Measurements from ENCODE around the gene SEC61A2. TPM values are rescaled to one million over a fixed set of nuclear protein-coding genes. Genes with fewer than 3 reads are reported as not detected.

The SEC61A2 gene
- total and polyA plus RNA-seq, 2 donors (not counting 3 experiments of a cell fraction or from before 2014, with no cell fraction given): 7.3 to 7.5 TPM

GRCh38 chr10:12113627-12114026 lies 15.8 kb upstream of the SEC61A2 start:
- CTCF ChIA-PET: no interaction called here
- peaks cover 0 to 3% of the 10 kb centered on the region in 2 experiments for H3K36me3 ChIP-seq (ENCODE audit: control insufficient read depth in 2 of 2, extremely low read depth in 1 of 2, insufficient read depth in 2 of 2, low read length in 2 of 2)
- FAIRE-seq: no peak
- BruUV-seq (replicated peaks): no TSS peak
- no peaks in the 10 kb centered on the region for H3K9me1 ChIP-seq (replicated peaks; ENCODE audit: control insufficient read depth, extremely low read depth, insufficient read depth, low read length)
- no peaks in the 10 kb centered on the region for H3K4me1 ChIP-seq (ENCODE audit: control insufficient read depth, extremely low read depth, insufficient read depth, low read length)
- H3K9me3 ChIP-seq (replicated peaks; ENCODE audit: control insufficient read depth, insufficient read depth, low read length): no peaks in the 10 kb centered on the region
- H3K9ac ChIP-seq (replicated peaks; ENCODE audit: extremely low read depth, insufficient read depth, low read length): no peak overlapping the region
- H3K27ac ChIP-seq (ENCODE audit: insufficient read depth, low read depth, low read length): no peak overlapping the region
- POLR2A ChIA-PET: no interaction called here
- no peak overlapping the region for H3K4me3 ChIP-seq (replicated peaks in 1 of 3; ENCODE audit: insufficient read depth in 1 of 3, low read depth in 1 of 3, low read length in 3 of 3)
- intact Hi-C loops (cut with micrococcal nuclease): no loop called here
- H3K27me3 ChIP-seq (ENCODE audit: control insufficient read depth in 2 of 2, insufficient read depth in 2 of 2, low read length in 2 of 2): no peaks in the 10 kb centered on the region
- DNase-seq (ENCODE audit: low read depth, low spot score): no peak
- H4K20me1 ChIP-seq (replicated peaks; ENCODE audit: control insufficient read depth, extremely low read depth, insufficient read depth, low read length): no peaks in the 10 kb centered on the region
- no peak overlapping the region for H2AFZ ChIP-seq (ENCODE audit: low read depth, low read length)
- TF ChIP-seq MYC (IDR thresholded peaks at IDR 0.05; ENCODE audit: low read depth, low read length): no peak
- TF ChIP-seq FOS (IDR thresholded peaks at IDR 0.05; ENCODE audit: borderline replicate concordance, insufficient read depth, low read length): no peak
- no peak for TF ChIP-seq EZH2 (IDR thresholded peaks at IDR 0.05; ENCODE audit: borderline replicate concordance, low read depth, low read length, severe bottlenecking)
- TF ChIP-seq CTCF (IDR thresholded peaks at IDR 0.05; ENCODE audit: extremely low read depth in 1 of 2, insufficient read depth in 1 of 2, low read depth in 1 of 2, low read length in 2 of 2): no peak
- no peak for TF ChIP-seq POLR2AphosphoS5 (IDR thresholded peaks at IDR 0.05; ENCODE audit: insufficient read depth, low read depth, low read length)
- no peak for TF ChIP-seq MAX (IDR thresholded peaks at IDR 0.05; ENCODE audit: insufficient read depth, insufficient read length)
- no peak for TF ChIP-seq GATA2 (IDR thresholded peaks at IDR 0.05; ENCODE audit: insufficient read depth, insufficient read length, low read depth, low read length)
- TF ChIP-seq POLR2A (IDR thresholded peaks at IDR 0.05; ENCODE audit: low read depth, low read length): no peak
- no peak for TF ChIP-seq JUN (IDR thresholded peaks at IDR 0.05; ENCODE audit: borderline replicate concordance, insufficient read depth, insufficient read length, low read depth)
- dilution Hi-C loops (cut with MboI; ENCODE audit: extremely low pct_ligation_motif_present, low sequenced_read_pairs): no loop called here
- H3K79me2 ChIP-seq (ENCODE audit: control insufficient read depth, insufficient read depth, low read length): no peaks in the 10 kb centered on the region
- no peak overlapping the region for H3K4me2 ChIP-seq (ENCODE audit: insufficient read depth, low read length)

Measured in endothelial cell of umbilical vein (primary cell).